Ureter (tissue), 1 donor: Measurements from ENCODE around the gene ATP9B. TPM values are rescaled to one million over a fixed set of nuclear protein-coding genes. Genes with fewer than 3 reads are reported as not detected.
A peak's percentile ranks its signal among the peaks of the same experiment; 100 is the strongest.

ENCODE experiments used
- DNase-seq: peaks from one replicate; pipeline ENCODE4 v3.0.0-alpha.2; 2020; ENCODE audit warnings: low spot score
- total RNA-seq: library from RNA; stranded (reverse); gene quantifications from one replicate; pipeline ENCODE4 v1.2.4, GENCODE V29; 2023
- donor health status: DM: yes; HTN: yes; CAD: no.

ATP9B gene
- total RNA-seq, 1 donor from 2014 or later, result 69.6 TPM

GRCh38 chr18:79380816-79381806 lies 311.9 kb downstream of the ATP9B start:
- DNase-seq, result peak; percentile 74

GRCh38 chr18:79381811-79382311 lies 312.7 kb downstream of the ATP9B start:
- no peak for DNase-seq

- DNase-seq, result no peak
Measured at GRCh38 chr18:79382681-79383387, 313.6 kb downstream of the ATP9B start.

GRCh38 chr18:79383388-79384056 lies 314.3 kb downstream of the ATP9B start:
- no peak for DNase-seq

GRCh38 chr18:79384151-79384807 lies 315.1 kb downstream of the ATP9B start:
- no peak for DNase-seq

- no peak for DNase-seq
Measured at GRCh38 chr18:79384834-79385233, 315.6 kb downstream of the ATP9B start.

- no peak for DNase-seq
Measured at GRCh38 chr18:79385326-79385707, 316.1 kb downstream of the ATP9B start.

GRCh38 chr18:79385708-79386341 lies 316.6 kb downstream of the ATP9B start:
- DNase-seq, result no peak

- no peak for DNase-seq
Measured at GRCh38 chr18:79386547-79386946, 317.4 kb downstream of the ATP9B start.

GRCh38 chr18:79387214-79387613 lies 318.0 kb downstream of the ATP9B start:
- DNase-seq, result no peak

GRCh38 chr18:79387615-79388014 lies 318.4 kb downstream of the ATP9B start:
- DNase-seq, result no peak

GRCh38 chr18:79388043-79388442 lies 318.8 kb downstream of the ATP9B start:
- DNase-seq, result no peak

- DNase-seq, result no peak
Measured at GRCh38 chr18:79389689-79390088, 320.5 kb downstream of the ATP9B start.

- DNase-seq, result no peak
Measured at GRCh38 chr18:79392226-79392625, 323.0 kb downstream of the ATP9B start.

- no peak for DNase-seq
Measured at GRCh38 chr18:79393181-79393634, 324.0 kb downstream of the ATP9B start.

GRCh38 chr18:79393635-79394533 lies 324.7 kb downstream of the ATP9B start:
- peak; percentile 91 for DNase-seq

GRCh38 chr18:79394534-79395307 lies 325.5 kb downstream of the ATP9B start:
- no peak for DNase-seq

GRCh38 chr18:79395308-79395640 lies 326.1 kb downstream of the ATP9B start:
- no peak for DNase-seq

- no peak for DNase-seq
Measured at GRCh38 chr18:79395761-79396404, 326.7 kb downstream of the ATP9B start, which contains the start of gene NFATC1. Gene NFATC1 (plus strand): TSS chr18:79395930. CDS start chr18:79396225, 295 bp downstream.
